LNCaP clone FGC (cell line): ENCODE measurements around the gene GPR156.

ENCODE experiments used
- DNase-seq: peaks from one replicate; pipeline ENCODE4 v3.0.0-alpha.2; 2011; ENCODE audit warnings: low read depth
- H3K4me3 ChIP-seq: 2 replicates; pipeline ENCODE4 v1.5.1; 2011; ENCODE audit warnings: mild to moderate bottlenecking, low read depth, low read length, control low read depth
- CTCF ChIP-seq: IDR thresholded peaks from 2 replicates; pipeline ENCODE4 v1.5.1; 2012; ENCODE audit warnings: mild to moderate bottlenecking; ENCODE audit not compliant: control insufficient read depth, insufficient read depth; ENCODE audit errors: extremely low read depth

GPR156 gene

GRCh38 chr3:120198305-120198878 is 86.6 kb downstream of the GPR156 start:
- TF ChIP-seq CTCF: peak; percentile 56
- no peak overlapping the region for H3K4me3 ChIP-seq
- DNase-seq: no peak

- no peak overlapping the region for H3K4me3 ChIP-seq
- DNase-seq: no peak
- TF ChIP-seq CTCF: no peak
Observed at GRCh38 chr3:120196812-120197211, 88.2 kb downstream of the GPR156 start.

GRCh38 chr3:120196333-120196732 is 88.7 kb downstream of the GPR156 start:
- no peak for TF ChIP-seq CTCF
- DNase-seq: no peak
- H3K4me3 ChIP-seq: no peak overlapping the region

GRCh38 chr3:120193554-120193953 is 91.5 kb downstream of the GPR156 start:
- DNase-seq: no peak
- H3K4me3 ChIP-seq: no peak overlapping the region
- TF ChIP-seq CTCF: no peak

GRCh38 chr3:120192579-120192978 is 92.4 kb downstream of the GPR156 start:
- no peak overlapping the region for H3K4me3 ChIP-seq
- no peak for TF ChIP-seq CTCF
- DNase-seq: no peak

GRCh38 chr3:120192159-120192558 is 92.9 kb downstream of the GPR156 start:
- DNase-seq: no peak
- H3K4me3 ChIP-seq: no peak overlapping the region
- TF ChIP-seq CTCF: no peak
